Kidney epithelial cell (primary cell): ENCODE results near the gene ISY1. TPM values are rescaled to one million over a fixed set of nuclear protein-coding genes. Genes with fewer than 3 reads are reported as not detected.
"Not testable (repeated sequence)": the region's sequence is repeated elsewhere in the genome, so short reads cannot be mapped to it uniquely, and the experiment has no call there.

ENCODE experiments used
- DNase-seq: peaks from one replicate; pipeline ENCODE4 v3.0.0-alpha.2; 2010; ENCODE audit warnings: low read depth
- H3K27me3 ChIP-seq: 2 replicates; pipeline ENCODE4 v1.6.0; 2011; ENCODE audit warnings: low read length; ENCODE audit not compliant: control insufficient read depth, insufficient read depth
- H3K36me3 ChIP-seq: 2 replicates; pipeline ENCODE4 v1.5.1; 2011; ENCODE audit warnings: low read length; ENCODE audit not compliant: control insufficient read depth, insufficient read depth
- H3K4me3 ChIP-seq: 2 replicates; pipeline ENCODE4 v1.5.1; 2011; ENCODE audit warnings: low read depth, mild to moderate bottlenecking, control low read depth, low read length
- CTCF ChIP-seq: IDR thresholded peaks from 2 replicates; pipeline ENCODE4 v1.5.1; 2011; ENCODE audit warnings: mild to moderate bottlenecking, moderate library complexity, low read length, control low read depth, inconsistent platforms; ENCODE audit not compliant: insufficient read depth, poor library complexity, severe bottlenecking
- total RNA-seq: library from RNA; depleted of rRNA; stranded (reverse); fragments of >200 nt; gene quantifications from 2 replicates; pipeline ENCODE4 v1.2.3, GENCODE V29; 2015

ISY1 gene
- total RNA-seq, 1 donor from 2014 or later = 27.7 TPM

GRCh38 chr3:129162729-129163579 is 2.1 kb upstream of the ISY1 start:
- H3K36me3 ChIP-seq = no peaks in the 10 kb centered on the region
- TF ChIP-seq CTCF = peak; percentile 37
- no peaks in the 10 kb centered on the region for H3K27me3 ChIP-seq
- DNase-seq = no peak
- no peak overlapping the region for H3K4me3 ChIP-seq

- Histone ChIP-seq H3K4me3 (peak overlapping the region; percentile 57), H3K27me3 (no peaks in the 10 kb centered on the region), H3K36me3 (no peaks in the 10 kb centered on the region)
- no peak for TF ChIP-seq CTCF
- DNase-seq = no peak
Measured at GRCh38 chr3:129161860-129162271, 1.0 kb upstream of the ISY1 start.

GRCh38 chr3:129144786-129145185 is 16.1 kb downstream of the ISY1 start:
- H3K4me3 ChIP-seq = no peak overlapping the region
- no peaks in the 10 kb centered on the region for H3K27me3 ChIP-seq
- DNase-seq = no peak
- H3K36me3 ChIP-seq = no peaks in the 10 kb centered on the region
- no peak for TF ChIP-seq CTCF

GRCh38 chr3:129141011-129141410 is 19.9 kb downstream of the ISY1 start:
- not testable (repeated sequence) for H3K27me3 ChIP-seq, DNase-seq, H3K4me3 ChIP-seq, H3K36me3 ChIP-seq

- no peak for TF ChIP-seq CTCF
- DNase-seq = no peak
- Histone ChIP-seq H3K4me3 (no peak overlapping the region), H3K27me3 (no peaks in the 10 kb centered on the region), H3K36me3 (no peaks in the 10 kb centered on the region)
Measured at GRCh38 chr3:129139911-129140310, 21.0 kb downstream of the ISY1 start.

- not testable (repeated sequence) for H3K36me3 ChIP-seq, H3K4me3 ChIP-seq, H3K27me3 ChIP-seq, DNase-seq
Measured at GRCh38 chr3:129136275-129136674, 24.6 kb downstream of the ISY1 start.
